ENCODE results near the gene CAMTA1.

DNA sequence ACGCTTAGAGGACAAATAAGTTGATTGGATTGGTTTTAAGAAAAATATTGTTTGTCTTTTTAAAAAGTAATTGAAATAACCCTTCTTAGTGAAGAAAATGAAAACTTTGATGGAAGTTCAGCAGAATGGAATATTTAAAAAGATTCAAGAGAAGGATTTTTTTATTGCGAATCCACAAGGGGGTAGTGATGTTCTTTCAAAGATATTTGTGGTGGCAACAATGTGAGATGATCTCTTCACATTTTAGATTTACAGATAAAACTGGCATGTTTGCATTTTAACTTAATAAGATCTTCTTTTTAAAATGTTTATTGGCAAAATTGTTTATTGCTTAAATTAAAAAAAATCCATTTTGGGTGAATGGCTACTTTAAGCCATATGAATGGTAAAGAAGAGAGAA, 8.9 kb downstream of the CAMTA1 start:
- TF ChIP-seq, protein P1, sequence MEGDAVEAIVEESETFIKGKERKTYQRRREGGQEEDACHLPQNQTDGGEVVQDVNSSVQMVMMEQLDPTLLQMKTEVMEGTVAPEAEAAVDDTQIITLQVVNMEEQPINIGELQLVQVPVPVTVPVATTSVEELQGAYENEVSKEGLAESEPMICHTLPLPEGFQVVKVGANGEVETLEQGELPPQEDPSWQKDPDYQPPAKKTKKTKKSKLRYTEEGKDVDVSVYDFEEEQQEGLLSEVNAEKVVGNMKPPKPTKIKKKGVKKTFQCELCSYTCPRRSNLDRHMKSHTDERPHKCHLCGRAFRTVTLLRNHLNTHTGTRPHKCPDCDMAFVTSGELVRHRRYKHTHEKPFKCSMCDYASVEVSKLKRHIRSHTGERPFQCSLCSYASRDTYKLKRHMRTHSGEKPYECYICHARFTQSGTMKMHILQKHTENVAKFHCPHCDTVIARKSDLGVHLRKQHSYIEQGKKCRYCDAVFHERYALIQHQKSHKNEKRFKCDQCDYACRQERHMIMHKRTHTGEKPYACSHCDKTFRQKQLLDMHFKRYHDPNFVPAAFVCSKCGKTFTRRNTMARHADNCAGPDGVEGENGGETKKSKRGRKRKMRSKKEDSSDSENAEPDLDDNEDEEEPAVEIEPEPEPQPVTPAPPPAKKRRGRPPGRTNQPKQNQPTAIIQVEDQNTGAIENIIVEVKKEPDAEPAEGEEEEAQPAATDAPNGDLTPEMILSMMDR (IDR thresholded peaks at IDR 0.05) = peak; percentile 51
- TF ChIP-seq EZH2 (IDR thresholded peaks at IDR 0.05) = no peak

All from neural progenitor cell (in vitro differentiated cells).